DMS79 treated with DMSO at 0.1 percent for 48 hours (cell line): ENCODE results near the gene DPH6.
"Not testable (repeated sequence)": the region's sequence is repeated elsewhere in the genome, so short reads cannot be mapped to it uniquely, and the experiment has no call there.

Experiments
- DNase-seq: peaks from one replicate; lab custom pipeline; 2025; lab: John Stamatoyannopoulos, UW

DPH6 gene, protein sequence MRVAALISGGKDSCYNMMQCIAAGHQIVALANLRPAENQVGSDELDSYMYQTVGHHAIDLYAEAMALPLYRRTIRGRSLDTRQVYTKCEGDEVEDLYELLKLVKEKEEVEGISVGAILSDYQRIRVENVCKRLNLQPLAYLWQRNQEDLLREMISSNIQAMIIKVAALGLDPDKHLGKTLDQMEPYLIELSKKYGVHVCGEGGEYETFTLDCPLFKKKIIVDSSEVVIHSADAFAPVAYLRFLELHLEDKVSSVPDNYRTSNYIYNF

DNA sequence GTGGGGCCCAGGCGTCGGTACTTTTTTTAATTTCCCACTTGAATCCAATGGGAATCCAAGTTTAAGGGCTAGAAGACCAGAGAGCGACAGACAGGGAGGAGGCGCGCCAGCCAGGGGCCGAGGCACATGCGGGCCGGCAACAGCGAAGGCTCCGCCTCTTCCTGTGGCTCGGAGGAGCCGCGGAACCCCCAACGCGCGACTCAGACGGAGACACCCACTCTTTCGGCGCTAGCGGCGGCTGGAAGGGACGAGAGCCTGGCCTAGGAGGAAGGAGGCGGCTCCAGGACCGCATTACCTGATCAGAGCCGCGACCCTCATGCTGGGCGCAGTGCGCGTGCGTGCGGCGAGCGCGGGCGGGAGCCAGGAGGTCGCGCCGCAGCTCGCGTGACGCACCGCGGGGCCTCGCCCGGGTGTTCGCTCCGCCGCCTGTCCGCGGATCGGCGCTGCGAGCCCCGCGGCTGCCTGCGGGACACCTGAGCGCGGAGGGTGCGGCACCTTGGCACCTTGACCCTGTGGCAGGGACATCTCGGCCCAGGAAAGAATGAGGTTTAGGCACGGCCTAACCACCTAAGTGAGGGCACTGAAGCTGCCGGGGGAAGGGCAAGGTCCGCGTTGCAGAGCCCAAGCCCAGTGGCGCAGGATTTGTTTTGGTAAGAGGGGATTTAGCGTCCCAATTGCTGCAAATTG is at the start of gene DPH6:
DPH6 (minus strand) TSS at position 342 of the 687 bp plus-strand sequence; CDS start at position 318, 24 bp downstream.
- peak; percentile 49 for DNase-seq

- no peak for DNase-seq
Measured at GRCh38 chr15:35595656-35596055, 49.7 kb upstream of the DPH6 start.

DNA sequence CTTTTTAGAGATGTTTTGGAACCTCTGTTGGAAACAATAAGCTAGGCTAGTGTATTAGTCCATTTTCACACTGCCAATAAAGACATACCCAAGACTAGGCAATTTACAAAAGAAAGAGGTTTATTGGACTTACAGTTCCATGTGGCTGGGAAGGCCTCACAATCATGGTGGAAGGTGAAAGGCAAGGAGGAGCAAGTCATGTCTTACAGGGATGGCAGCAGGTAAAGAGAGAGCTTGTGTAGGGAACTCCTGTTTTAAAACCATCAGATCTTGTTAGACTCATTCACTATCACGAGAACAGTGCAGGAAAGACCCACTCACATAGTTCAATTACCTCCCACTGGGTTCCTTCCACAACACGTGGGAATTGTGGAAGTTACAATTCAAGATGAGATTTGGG is 46.0 kb upstream of the DPH6 start:
- DNase-seq, result not testable (repeated sequence)

DNA sequence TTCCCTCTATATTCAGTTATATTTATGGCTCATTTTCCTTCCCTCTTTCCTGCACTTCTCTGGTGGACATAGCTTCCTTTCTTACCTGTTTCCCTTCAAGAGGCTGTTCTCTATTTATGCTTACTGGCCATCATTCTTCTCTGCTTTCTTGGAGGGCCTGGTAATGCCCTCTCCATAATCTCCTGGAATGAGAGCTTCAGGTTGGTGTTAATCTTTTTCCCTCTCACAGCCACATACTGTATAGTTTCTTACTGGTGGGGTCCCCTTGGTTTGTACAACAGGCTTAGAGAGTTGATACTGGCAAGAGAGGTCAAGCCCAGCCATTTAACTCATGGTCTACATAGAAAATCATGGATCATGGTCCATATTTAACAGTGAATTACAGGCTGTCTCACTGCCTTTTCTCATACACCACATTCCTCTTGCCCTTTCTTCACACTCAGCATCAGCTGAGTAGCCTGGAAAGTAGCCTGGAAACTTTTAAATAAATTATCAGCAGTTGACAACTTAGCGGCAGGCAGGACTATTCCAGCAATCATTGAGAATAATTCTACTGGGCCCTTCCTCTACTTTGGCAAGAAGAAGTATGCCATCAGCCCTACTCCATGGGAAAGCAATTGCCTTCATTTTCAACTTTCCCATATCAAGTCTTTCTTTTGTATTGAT is 38.0 kb upstream of the DPH6 start:
- no peak for DNase-seq

GRCh38 chr15:35580606-35581005 is 34.6 kb upstream of the DPH6 start:
- no peak for DNase-seq

DNA sequence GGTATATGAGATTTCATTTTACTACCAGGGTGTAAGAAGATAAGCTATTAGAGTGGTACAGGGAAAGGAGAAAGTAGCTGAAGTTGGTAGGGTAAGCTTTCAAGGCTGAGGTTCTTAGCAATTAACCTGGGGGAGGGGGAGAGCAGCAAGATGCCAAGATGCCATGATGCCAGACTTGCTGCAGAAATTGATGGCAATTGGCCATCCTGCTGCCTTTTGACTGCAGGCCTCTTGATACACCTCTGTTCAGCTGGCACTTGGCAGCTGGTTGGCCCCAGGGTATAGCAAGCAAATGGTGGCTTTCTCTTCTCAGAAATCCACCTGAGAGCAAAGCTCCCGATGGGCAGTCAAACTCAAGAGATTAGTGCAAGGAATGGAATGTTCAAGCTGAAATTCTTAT is 21.4 kb upstream of the DPH6 start:
- DNase-seq, result no peak

DNA sequence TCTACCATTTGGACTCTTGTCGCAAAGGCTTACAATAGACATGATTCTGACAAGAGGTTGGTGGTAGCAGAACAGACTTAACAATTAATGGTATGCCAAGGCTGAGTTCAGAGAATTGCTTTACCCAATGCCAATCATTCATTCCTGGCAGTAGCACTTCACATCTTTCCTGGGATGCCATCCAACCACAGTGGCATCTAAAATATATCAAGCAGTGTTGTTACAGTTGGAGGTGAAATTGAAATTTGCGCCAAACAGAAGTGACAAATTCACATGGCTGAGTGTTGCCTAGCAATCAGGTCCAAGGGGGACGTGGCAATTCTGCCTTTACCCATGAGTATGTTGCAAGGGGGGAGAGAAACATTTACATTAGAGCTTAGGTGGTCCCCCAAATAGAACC is 21.0 kb upstream of the DPH6 start:
- DNase-seq, result no peak

DNA sequence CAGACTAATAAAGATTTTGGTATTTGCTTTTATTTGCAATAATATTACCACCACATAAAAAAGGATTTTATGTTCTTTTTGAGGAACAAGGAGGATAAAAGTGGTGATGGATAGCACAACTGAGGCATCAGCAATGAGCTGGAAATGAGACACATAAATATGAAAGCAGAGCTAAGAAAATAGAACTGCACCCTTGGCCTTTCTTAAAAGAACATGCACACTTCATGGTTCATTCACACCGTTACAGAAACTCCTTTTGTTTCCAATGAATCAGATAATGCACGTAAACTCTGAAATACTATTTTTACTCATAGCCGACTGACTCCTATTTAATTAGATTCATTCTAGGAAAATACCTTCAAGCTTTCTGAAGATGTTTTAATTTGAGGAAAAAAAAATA is 19.9 kb upstream of the DPH6 start:
- DNase-seq, result no peak

DNA sequence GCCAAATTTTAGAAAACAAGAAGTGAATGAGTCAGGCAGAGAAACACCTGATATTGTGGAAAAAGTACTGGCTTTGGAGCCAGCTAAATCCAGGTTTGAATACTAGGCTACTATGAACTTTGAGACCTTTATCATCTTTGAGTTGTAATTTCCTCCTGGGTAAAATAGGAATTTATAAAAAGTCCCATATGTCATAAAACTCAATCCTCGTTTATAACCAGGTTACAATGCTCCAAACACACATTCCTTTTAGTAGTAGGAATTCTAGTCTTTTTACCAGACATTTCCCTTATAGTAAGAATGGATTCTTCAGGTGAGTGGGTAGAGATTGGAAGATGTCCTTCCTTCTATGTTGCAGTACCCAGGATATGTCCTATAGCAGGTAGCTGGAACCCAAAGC is 16.7 kb upstream of the DPH6 start:
- DNase-seq, result no peak

- no peak for DNase-seq
Measured at GRCh38 chr15:35561308-35561707, 15.3 kb upstream of the DPH6 start.

DNA sequence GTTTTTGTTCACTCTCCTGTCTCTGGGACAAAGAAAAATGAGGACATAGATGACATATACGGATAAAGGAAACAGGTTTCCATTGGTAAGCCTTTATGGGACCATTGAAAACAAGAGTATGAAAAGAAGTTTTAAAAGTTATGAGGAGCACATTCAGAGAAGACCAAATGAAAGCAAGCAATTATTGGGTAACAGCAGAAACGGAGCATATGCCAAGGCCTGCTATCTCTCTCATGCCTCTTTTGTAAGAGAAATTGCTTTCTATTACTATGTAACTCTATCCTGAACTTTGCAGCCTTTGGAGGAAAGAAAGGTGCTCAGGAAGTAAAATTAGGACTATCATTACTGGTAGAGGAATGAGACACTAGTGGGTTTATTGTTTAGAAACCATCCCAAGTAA is 14.9 kb upstream of the DPH6 start:
- no peak for DNase-seq

- DNase-seq, result no peak
Measured at GRCh38 chr15:35560258-35560657, 14.3 kb upstream of the DPH6 start.

DNA sequence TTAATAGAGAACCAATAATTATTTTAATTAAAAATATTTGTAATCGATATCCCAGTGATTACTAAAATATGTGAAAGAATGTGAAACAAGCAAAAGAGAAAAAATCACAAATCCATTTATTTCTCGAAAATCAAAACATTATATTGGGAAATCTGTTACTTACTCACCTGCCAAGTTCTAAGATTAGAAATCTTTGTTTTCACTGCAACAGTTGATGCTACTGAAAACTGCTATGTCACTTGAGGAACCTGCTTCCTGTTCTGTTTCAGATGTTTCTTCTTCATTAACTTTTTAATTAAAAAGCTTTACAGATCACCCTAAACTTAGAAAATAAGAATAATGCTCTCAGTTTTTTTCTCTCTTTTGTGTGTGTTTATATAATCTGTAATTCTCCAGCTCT is 13.7 kb upstream of the DPH6 start:
- no peak for DNase-seq

GRCh38 chr15:35557544-35557943 is 11.6 kb upstream of the DPH6 start:
- no peak for DNase-seq

DNA sequence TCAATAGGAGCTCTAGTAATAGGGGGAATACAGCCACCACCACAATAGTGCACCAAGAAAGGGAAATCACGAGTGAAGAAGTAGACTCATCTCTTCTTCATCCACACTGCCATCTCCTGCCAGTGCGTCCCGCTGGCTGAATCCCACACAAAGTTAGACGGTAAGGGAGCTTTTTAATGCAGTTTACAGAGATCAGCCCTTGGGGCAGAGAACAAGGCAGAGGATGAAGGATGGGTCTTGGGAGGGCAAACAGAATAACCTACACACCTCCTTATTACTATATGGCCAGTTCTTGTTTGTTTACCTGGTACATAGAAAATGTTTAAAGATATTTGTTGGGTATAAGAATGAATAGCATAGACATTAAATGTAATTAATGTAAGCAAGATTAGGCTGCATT is 11.0 kb upstream of the DPH6 start:
- DNase-seq, result no peak

GRCh38 chr15:35555244-35555643 is 9.3 kb upstream of the DPH6 start:
- no peak for DNase-seq

GRCh38 chr15:35550957-35551356 is 5.0 kb upstream of the DPH6 start:
- DNase-seq, result no peak

GRCh38 chr15:35549567-35549966 is 3.6 kb upstream of the DPH6 start:
- no peak for DNase-seq

GRCh38 chr15:35548435-35548834 is 2.5 kb upstream of the DPH6 start:
- DNase-seq, result no peak

- no peak for DNase-seq
Measured at GRCh38 chr15:35547775-35548364, 1.9 kb upstream of the DPH6 start.

- DNase-seq, result no peak
Measured at GRCh38 chr15:35546511-35547381, 781 bp upstream of the DPH6 start.

- DNase-seq, result no peak
Measured at GRCh38 chr15:35545316-35545823, 595 bp downstream of the DPH6 start.
